Measurements from ENCODE around the gene DRG2.

Gene DRG2

DNA sequence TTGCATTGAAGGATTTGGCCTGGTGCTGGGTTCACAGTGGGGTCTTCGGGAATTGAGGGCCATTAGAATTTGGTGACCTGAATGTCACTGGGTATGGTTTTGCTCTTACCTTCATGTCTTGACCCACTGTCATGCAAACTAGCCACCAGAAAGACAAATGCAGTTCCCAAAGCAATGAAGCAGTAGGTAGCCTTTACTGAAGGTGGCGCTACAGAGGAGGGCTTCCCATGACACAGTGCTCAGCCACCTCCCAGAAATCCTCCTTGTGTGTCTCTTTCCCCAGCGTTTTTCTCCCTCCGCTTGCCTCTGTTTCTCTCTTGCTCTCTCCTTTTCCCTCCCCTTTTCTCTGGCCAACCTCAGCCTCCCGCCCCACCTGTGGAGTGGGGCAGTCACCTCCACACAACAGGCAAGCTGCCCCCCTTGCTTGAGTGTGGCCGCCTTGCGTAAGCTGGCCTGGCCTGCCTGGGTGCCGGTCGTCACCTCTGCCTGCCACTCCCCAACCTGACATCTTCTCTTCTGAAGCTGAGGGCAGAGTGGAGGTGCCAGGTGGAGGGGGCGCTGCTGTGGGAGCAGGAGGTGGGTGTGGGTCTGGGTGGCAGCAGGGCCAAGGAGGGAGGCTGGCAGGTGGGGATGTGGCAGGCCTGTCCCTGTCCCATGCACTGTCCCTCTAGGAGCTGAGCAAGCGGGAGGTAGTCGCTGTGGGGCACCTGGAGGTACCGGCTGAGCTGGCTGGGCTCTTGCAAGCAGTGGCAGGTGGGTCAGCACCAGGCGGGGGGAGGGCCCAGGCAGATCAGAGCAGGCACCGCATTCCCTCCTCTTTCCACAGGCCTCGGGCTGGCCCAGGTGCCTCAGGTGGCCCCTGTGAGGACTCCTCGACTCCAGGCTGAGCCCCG lies 55.5 kb downstream of the DRG2 start:
- DNase-seq (ENCODE audit: low read depth, low spot score) = no peak

DNA sequence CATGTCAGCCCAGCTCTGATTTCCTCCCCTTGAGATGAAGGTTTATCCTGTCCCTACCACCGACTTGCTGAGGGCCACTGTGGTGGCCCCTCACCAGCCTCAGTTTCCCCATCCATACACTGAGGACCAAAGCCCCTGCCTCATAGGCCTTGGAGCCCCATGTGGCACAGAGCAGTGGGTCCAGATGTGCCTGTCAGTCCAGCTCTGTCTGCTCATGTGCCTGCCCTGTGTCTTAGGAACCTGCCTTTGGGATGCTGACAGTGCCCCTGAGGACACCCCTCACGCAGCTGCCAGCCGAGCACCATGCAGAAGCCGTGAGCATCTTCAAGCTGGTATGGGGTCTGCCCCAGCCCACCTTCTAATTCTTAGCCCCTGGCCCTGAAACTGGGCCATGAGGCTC lies 56.5 kb downstream of the DRG2 start:
- DNase-seq (ENCODE audit: low read depth, low spot score) = no peak

DNA sequence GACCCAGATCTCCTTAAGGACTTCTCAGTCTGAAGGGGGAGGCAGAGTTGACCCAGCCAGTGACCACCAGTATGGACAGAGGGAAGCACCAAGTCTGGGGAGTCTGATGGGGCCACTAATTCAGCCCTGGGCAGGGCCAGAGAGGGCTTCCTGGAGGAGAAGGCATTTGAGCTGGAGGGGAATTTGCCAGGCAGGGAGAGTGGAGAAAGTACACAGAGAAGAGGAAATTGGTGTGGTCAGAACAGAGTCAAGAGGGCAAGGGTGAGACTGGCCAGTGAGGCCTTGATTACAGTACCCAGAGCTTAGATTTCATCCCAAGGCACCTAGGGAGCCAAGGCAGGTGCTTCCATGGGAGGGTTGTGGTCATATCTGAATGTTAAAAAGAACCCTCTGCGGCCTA lies 57.1 kb downstream of the DRG2 start:
- no peak for DNase-seq (ENCODE audit: low read depth, low spot score)

DNA sequence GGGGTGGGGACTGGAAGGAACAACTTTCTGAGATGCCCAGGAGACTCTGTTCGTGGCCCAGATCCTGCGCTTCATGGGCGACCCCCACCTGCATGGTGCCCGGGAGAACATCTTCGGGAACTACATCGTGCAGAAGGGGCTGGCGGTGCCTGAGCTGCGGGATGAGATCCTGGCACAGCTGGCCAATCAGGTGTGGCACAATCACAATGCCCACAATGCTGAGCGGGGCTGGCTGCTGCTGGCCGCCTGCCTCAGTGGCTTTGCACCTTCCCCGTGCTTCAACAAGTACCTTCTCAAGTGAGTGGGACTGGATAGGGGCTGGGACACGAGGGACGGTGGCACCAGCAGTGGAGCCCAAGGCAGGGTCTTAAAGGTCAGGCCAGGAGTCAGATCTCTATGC lies 58.1 kb downstream of the DRG2 start:
- DNase-seq (ENCODE audit: low read depth, low spot score) = no peak

DNA sequence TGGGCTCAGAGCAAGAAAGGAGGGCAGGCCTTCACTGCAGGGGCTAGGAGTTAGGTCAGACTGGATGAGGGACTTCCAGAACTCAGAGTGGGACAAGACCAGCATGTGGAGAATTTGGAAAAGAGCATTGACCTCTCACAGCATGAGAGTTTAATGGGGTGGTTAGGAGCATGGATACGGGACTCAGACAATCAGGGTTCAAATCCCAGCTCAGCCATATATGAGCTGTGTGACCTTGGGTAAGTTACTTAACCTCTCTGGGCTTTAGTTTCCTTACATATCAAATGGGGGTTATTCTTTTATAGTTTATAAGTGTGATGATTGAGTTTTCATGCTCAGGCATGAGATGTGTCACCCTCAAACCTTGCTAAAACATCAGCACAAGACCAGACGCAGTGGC lies 58.5 kb downstream of the DRG2 start:
- DNase-seq (ENCODE audit: low read depth, low spot score) = no peak

DNA sequence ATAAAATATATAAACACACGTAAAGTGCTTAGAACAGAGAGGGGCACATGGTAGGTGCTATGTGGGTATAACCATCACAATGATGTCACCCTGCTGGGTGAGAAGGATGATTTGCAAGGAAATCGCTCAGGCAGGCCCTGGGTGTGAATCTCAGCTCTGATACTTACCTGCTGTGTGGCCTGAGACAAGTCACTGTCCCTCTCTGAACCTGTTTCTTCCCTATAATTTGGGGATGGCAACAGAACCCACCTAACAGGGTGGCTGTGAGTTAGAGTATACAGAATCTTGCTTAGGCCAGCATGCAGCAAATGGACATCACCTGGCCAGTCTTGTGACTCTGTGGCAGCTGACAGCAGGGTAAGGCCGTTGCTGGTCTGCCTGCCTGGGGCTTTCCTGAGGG lies 59.2 kb downstream of the DRG2 start:
- no peak for DNase-seq (ENCODE audit: low read depth, low spot score)

DNA sequence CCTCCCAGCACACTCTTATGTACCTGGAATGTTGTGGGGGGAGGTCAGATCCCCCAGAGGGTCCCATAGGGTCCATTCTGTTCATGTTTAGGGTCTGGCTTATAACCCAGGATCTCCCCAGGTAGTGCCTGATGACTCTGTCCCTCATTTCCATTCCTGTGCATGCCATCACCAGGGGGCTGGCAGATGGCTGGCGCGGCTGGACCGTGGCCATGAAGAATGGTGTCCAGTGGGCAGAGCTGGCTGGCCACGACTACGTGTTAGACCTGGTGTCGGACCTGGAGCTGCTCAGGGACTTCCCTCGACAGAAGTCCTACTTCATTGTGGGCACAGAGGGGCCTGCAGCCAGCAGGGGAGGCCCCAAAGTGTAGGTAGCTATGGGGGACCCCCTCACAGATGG lies 60.8 kb downstream of the DRG2 start:
- no peak for DNase-seq (ENCODE audit: low read depth, low spot score)

DNA sequence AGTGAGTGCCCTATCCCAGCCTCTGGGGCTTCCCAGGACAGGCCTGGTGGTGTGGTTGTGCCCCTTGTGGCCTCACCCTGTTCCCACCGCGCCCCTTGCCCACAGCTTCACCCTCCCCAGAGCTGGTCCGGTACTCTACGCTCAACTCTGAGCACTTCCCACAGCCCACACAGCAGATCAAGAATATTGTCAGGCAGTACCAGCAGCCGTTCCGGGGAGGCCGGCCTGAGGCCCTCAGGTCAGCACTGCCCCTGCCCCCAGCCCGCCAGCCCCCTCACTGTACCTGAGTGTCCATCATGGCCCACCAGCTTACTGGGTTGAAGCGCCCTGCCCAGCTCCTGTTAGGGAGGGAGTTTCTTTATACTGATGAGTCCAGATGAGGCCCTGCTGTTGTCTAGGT lies 63.5 kb downstream of the DRG2 start:
- DNase-seq (ENCODE audit: low read depth, low spot score) = no peak

DNA sequence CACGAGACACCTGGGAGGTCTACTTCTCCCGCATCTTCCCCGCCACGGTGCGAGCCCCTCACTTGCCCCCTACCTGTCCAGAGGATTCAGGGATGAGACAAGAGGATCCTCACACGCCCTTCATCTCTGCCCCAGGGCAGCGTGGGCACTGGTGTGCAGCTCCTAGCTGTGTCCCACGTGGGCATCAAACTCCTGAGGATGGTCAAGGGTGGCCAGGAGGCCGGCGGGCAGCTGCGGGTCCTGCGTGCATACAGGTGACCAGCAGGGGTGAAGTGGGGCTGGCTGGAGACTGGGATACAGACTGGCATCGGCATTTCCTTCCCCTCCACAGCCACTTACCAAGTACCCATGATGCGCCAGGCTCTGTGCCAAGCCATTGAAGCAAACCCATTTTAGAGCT lies 67.4 kb downstream of the DRG2 start:
- DNase-seq (ENCODE audit: low read depth, low spot score) = no peak

DNA sequence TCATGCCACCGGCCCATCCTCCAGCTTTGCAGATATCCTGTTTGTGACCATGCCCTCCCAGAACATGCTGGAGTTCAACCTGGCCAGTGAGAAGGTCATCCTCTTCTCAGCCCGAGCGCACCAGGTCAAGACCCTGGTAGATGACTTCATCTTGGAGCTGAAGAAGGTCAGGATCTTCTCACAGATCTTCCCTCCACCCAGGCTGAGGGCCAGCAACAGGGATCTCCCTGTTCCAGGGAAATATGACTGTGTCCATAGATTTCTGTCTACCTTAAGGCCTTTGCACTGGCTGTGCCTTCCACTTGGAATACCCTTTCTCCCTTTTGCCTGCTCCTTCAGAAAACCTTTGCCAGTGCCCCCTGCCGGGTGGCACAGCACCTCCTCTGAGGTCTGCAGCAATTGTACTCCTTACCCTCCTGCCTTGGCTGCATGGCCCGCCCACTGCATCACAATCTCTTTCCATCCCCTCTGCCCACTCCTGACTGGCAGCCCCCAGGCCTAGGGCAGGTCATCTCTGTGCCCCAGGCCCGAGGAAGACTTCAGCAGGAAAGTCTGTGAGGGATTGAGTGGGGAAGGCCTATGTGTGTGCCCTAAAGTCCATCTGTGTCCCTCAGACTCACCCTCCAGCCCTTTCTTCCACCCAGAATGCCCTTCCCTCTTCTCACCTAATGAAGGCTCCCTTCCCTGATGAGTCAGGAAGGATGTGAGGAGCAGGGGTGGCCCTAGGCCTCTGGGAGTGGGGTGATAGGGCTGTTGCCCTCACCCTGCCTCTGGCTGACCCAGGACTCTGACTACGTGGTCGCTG lies 68.6 kb downstream of the DRG2 start:
- no peak for DNase-seq (ENCODE audit: low read depth, low spot score)

DNA sequence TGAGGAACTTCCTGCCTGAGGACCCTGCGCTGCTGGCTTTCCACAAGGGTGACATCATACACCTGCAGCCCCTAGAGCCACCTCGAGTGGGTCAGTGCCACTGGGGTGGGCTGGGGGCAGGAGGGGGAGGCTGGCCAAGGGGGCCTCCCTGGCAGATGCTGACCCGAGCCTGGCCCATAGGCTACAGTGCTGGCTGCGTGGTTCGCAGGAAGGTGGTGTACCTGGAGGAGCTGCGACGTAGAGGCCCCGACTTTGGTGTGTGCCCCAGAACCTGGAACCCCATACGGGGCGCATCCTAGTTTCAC lies 69.2 kb downstream of the DRG2 start:
- DNase-seq (ENCODE audit: low read depth, low spot score) = no peak

All from brain pericyte (primary cell).